ENCODE measurements around the gene NCKAP5.

NCKAP5 gene

DNA sequence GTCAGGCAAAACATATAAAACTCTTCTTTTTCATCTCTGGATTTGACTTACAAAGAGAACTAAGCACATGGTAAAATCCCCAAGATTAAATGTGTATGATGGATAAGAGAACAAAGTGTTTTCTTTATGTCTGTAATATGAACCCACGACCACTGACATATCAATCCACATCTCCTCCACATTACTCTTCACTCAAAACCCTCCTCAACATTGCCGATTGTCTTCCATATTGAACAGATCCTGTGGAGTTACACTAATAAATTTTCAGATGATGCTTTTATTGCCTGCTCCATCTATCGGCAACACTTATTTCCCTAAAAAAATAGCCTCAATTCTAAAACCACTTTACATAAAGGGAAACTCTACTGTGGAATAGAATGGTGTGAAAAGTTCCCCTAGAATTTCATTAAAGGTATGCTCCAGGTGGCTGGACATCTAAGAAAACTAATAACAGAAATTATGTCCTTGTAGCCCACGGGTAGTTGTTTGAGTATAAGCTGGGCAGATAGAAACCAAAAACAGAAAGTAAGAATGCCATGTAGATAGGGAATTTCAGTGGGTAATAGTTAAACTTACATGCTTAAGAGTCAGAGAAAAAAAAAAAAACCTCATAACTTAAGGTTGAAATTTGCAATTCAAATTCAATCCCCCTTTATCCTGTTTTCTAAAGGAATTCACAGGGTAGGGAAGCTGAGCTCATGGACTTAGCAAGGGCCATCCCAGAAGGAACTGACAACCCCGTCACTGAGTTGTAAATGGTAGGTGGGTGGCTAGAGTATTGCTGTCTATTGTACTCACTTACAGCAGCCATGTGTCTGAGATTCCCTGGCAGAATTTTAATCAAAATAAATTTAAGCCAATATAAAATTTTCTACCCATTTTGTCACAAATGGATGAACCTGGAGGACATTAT is 592.8 kb downstream of the NCKAP5 start:
- no peak for DNase-seq

DNA sequence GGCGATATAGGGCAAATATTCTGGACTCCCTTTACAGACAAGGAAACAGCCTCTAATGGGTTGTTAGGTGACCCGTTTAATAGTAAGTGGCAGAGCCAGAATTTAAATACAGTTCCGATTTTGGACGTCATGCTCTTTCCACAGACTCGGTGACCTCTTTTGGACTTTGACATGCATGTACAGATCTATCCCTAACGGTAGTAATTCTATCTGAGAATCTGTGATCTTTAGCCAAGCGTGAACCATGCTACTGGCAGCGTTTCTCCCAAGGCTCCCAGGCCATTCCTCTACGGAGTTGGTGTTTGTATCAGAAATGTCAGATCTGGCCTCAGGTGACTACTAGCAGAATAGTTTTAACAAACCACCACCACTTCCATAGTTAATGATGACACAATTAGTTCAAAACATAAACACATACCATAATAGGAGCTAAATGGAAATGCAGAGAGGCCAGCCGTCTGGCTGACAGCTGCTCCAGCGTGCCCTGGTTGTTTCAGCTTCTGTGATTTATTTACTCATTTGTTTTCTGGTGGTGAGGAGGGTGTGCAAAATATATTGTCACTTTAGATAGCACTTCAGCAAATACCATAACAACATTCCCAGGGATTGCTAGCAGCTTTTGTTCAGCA is 593.7 kb downstream of the NCKAP5 start:
- DNase-seq, result no peak

DNA sequence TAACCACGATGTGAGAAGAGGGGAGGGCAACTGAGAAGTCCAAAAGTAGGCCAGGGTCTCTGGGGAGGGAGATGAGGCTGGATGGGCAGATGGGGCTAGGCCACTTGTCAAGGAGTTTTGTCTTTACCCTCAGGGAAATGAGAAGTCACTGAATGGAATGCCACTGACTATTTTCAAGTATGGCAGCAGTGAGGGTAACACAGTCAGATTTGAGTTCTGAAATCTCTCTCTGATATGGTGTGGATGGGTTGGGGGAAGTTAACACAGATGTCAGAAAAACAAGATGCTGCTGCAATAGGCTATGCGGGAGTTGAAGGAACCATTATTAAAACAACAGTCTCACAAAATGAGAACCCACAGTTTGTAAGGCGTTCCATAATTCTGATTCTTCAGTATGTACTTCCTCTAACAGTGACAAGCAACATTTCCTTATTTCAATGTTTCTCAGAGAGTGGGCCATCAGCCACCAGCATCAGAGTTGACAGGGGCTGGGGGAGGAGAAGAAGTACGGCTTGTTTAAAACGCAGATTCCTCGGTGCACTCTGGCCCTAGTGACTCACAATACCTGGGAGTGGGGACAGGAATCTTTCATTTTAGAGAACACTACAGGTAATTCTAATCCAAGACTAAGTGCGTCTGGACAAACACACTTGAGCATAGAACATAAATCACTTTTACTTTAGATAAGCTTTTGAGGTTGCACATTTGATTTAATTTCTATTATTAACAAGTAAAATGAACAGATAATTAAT is 596.8 kb downstream of the NCKAP5 start:
- no peak for DNase-seq

GRCh38 chr2:132969371-132969985 is 598.8 kb downstream of the NCKAP5 start:
- DNase-seq, result no peak

DNA sequence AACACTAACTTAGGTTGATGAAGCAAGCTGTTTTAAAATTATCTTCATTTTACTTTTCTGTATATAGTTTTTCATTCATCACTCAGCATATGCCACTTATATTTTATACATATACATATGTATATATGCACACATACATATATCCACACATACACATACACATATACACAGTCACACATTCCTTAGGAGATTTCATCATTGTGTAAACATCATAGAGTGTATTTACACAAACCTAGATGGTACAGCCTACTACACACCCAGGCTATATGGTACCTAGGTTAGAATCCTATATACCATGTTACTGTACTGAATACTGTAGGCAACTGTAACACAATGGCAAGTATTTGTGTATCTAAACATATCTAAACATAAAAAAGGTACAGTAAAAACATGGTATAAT is 602.8 kb downstream of the NCKAP5 start:
- DNase-seq, result no peak

GRCh38 chr2:132963161-132963560 is 605.1 kb downstream of the NCKAP5 start:
- DNase-seq, result no peak

DNA sequence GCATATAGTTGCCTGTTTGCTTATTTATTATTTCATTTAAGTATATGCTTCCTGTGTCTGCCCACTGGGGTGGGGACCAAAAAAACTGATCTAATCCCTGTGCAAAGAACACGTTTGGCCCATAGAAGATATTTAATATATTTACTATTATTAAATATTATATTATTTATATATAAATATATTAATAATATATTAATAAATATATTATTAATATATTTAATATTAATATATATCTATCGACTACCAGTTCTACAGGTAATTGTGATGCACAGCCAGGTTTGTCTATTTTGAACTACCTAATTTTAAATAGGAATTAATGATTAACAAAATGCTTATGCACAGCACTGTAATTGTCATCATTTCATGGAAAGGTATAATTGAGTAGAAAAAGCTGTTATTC is 609.4 kb downstream of the NCKAP5 start:
- no peak for DNase-seq

- DNase-seq, result no peak
Observed at GRCh38 chr2:132955871-132956615, 612.2 kb downstream of the NCKAP5 start.

- DNase-seq, result no peak
Observed at GRCh38 chr2:132953771-132954170, 614.5 kb downstream of the NCKAP5 start.

GRCh38 chr2:132951008-132951714 is 617.1 kb downstream of the NCKAP5 start:
- no peak for DNase-seq

- DNase-seq, result no peak
Observed at GRCh38 chr2:132949108-132949507, 619.2 kb downstream of the NCKAP5 start.

DNA sequence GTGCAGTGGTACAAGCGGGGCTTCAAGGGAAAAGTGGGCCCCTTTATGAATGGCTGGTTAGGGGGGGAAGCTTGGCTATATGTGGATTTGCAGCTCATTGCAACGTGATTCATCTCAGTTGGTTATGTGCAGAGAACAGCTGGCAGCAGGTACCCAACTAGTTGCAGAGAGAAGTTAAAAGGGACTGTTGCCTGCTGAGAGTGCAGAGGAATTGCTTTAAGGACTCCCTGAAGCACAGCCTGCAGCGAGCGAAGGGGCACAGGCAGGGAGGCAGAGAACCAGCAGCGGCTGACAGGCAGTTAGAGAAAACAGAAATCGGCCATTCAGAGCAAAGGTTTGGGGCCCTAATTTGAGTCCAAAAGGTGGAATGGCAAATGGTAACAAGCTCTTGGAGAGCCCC is 620.1 kb downstream of the NCKAP5 start:
- no peak for DNase-seq

GRCh38 chr2:132943829-132944228 is 624.4 kb downstream of the NCKAP5 start:
- DNase-seq, result no peak

DNA sequence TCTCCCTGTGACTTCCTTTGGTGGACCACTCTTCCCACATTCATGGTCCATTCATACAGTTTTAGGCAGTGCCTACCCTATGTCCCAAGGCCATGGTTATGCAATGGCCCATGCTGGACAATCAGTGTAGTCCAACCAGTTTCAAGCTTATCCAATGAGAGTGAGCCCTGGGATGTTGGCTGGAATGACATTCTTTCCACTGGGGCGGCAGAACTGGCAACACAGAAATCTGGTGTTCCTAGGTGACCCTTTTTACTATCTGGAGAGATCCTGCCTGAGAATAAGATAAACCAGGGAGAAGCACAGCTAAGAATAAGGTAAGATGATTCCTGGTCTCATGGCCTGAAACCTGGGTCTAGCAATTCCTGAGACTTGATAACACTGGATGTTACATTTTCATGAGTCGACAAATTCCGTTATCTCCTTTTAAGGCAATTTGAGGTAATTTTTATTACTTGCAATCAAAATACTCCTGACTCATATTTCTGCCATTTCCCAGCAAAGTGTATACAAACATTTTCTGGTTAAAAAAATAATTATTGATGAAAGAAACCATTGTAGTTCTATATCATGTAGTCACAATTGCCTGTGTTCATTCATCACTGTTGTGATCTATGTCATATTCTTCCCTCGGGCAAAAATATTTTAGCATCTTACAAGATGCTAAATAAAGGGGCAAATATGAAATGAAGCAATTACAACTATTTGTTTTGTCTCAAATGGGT is 626.8 kb downstream of the NCKAP5 start:
- DNase-seq, result no peak

DNA sequence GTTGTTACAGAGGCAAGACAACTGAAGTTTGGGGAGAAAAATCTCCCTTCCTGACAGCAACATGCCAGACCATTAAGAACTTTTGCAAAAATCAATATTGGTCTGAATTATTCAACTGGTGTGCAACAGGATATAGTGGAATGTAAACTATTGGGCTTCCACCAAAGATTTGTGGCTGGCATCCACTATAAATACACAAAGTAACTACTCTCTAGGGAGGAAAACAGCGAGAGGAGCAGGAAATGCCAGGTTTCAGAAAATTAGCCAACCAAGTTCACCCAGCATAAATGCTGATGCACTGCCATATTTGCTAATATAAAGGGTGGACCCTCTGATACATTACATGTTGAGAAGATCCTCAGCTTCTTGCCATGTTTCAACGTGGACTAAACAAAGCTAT is 630.6 kb downstream of the NCKAP5 start:
- no peak for DNase-seq

DNA sequence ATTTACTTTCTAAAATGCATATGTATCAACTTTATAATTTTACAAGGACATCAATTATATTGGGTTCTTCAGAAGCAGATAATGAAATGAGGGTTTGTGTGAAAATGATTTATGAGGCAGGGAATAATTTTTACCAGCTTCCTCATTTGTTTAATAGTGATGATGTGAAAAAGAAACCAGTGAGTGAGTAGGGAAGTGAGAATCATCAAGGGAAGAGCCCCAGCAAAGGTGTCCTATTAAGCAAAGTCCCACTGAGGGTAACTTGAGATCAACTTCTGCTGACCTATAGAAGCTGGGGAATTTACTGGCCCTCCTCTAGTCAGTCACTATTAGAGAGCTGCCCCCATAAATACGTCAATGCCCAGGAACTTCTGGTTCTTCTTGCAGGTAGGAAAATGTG is 631.5 kb downstream of the NCKAP5 start:
- no peak for DNase-seq

GRCh38 chr2:132936261-132936660 is 632.0 kb downstream of the NCKAP5 start:
- DNase-seq, result no peak

- DNase-seq, result no peak
Observed at GRCh38 chr2:132929786-132930185, 638.5 kb downstream of the NCKAP5 start.

DNA sequence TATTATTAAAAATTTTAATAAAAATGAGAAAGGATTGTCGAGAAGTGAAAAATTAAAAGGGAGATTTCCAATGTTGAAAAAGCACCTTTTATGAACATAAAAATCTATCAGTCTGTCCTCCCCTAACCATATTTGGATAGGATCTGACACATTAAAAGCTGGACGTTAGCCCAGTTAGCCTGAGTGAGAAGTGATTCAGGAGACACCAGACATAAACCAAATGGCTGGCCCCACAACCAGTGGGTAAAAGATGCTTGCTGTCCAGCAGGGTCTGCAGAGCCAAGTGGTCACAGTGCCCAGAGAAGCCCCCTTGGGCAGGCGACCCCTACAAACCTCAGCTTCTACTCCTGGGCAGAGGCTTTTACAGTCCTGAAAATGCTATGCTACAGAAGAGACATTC is 644.5 kb downstream of the NCKAP5 start:
- DNase-seq, result no peak

GRCh38 chr2:132915812-132916549 is 652.3 kb downstream of the NCKAP5 start:
- no peak for DNase-seq
